GM03348 (cell line): ENCODE results near the gene GAB2.
A peak's percentile ranks its signal among the peaks of the same experiment; 100 is the strongest.

ENCODE experiments used
- DNase-seq: peaks from one replicate; pipeline ENCODE4 v3.0.0; 2012; ENCODE audit warnings: low spot score

The GAB2 gene

DNA sequence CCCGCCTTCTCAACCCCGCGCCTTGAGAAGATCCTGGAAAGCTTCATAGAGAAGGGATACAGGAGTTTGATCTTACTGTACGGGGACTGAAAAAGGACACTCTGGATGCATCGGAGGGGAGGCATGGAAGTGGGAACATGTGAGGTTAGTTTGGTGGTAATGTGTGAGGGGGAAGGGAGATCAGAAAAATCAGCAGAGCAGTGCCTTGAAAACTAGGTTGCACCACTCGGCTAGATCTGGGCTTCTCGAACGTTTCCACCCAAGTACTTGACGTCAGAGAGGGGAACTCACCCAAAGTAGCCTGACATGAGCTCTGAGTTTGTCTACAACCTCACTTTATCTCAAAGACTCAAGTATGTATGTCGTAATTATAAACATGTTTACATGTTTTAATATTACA is 214.4 kb downstream of the GAB2 start:
- no peak for DNase-seq

DNA sequence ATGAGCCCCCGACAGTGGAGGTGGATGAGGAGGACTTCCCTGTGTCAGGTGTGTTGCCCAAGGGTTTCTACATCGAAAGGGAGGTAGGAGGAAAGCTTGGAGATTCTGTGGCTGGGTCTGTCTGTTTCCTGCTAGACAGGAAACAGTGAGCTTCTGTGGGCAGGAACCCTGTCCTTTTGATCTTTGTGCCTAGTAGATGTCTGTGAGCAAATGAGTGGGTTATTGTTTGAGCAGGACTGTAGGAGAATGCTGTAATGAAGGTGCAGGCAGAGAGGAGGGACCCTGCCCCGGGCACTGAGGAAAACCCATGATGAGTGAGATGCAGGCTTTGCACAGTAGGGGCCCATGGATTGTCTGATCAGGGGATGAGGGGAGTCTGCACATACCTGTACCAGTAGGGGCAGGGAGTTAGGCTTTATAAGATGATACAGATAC is 214.9 kb downstream of the GAB2 start:
- DNase-seq, result no peak

DNA sequence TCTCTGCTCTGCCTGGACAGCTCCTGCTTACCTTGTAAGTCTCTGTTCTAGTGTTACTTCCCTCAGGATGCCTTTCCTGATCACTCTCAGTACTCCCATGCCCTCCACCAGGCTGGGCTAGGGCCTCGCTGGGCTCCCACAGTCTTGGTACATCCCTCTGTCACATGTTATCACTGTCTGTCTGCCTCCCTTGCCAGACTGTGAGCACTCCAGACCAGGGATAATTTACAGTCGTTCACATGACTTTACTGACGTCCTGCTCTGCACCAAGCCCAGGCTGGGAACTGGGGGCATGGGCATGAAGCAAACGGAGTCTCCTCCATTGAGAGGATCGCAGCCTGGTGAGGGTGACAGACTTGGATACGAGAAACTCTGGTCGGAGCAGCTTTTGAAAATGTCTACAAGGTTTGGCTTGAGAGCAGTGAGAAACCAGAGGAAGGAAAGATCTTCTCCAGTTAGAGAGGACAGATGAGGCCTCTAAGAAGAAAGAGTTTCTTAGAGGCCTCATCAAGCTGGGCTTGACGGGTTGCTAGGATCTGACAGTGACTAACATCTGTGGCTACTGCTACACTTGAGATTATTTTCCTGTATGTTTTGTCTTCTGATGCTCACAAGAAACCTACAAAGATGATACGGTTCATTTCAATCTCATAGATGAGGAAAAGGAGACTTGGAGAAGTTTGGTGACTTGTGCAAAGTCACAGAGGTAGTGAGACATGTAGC is 216.4 kb downstream of the GAB2 start:
- DNase-seq, result no peak

DNA sequence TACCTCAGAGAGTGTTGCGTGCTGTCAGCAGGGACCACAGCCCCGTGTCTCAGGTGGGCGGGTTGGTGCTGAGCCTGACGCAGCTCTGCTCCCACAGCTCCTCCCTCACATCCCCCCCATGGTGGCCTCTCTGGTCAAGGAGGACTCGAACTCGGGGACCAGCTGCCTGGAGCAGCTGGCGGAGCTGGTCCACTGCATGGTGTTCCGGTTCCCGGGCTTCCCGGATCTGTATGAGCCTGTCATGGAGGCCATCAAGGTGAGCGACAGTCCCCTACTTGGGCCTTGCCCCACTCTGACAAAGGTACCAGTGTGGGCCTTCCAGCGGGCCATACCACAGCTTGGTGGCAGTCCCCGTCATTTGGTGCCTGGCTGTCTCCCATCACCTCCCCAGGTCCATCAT is 217.1 kb downstream of the GAB2 start:
- no peak for DNase-seq

DNA sequence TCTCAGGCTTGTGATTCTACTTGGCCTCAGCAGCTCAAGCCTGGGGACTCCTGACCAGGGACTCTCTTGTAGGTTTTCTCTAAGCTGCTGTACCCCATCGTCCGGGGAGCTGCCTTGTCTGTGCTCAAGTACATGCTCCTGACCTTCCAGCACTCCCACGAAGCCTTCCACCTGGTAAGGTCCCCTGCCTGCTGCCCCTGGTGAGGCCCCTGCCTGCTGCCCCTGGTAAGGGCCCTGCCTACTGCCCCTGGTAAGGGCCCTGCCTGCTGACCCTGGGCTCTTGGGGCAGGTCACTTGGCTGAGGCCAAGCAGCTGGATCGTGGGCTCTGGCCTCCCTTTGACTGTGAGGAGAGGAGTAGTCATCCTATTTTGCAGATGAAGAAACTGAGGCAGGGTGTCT is 217.6 kb downstream of the GAB2 start:
- no peak for DNase-seq

DNA sequence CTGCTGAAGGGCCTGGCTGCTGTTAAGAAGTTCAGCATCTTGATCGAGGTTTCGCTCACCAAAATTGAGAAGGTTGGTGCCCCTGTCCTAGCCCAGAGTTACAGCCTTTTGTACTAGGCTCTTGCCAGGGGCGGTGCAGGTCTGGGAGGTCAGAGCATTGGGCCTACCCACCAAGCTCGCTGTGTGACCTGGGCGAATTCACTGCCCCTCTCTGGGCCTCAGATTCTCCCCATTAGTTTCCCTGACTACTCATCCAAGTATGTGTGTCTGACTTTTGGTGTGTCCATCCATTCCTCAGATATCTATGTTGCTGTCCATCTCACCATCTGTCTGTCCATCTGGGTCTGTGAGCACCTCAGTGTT is 218.0 kb downstream of the GAB2 start:
- no peak for DNase-seq

DNA sequence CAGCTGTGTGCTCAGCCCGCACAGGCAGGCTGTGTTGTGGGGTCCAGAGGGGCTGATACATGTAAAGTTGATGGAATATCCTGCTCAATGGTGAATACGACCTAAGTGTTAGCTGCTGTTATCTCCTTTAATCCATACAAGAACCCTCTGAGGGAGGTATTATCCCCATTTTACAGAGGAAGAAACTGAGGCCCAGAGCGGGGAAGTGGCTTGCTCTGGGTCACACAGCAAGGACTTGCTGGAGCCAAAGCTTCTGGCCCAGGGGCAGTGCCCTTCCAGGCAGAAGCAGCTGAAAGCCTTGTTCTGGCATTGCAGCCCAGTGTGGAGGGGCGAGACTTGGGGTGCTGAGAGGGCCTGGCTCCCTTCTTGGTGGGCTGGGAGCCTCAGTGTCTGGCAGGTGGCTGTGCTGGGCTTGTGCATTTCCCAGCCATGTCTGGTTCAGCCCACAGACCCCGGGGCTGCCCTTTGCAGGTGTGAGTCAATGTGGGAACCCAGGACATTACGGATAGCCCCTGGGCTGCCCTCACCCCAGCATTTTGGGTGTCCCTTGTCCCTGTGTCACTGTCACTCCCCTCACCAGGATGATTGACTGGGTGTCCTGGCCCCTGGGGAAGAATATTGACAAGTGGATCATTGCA is 218.5 kb downstream of the GAB2 start:
- DNase-seq, result no peak

DNA sequence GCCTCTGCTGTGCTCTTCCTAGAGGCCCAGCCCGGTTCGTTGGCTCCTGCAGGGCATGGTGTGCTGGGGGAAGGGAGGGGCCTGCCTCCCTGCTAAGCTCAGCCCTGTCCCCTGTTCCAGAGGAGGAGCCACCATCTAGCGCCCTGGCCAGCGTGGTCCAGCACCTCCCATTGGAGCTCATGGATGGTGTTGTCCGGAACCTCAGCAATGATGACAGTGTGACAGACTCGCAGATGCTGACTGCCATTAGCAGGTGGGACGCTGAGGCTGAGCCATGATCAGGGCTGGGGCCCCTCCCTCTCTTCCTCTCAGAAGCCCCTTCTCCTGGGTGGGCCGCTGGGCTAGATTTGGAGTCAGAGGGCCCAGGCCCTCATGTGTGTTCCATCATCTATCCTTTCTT is 219.8 kb downstream of the GAB2 start:
- DNase-seq, result no peak

DNA sequence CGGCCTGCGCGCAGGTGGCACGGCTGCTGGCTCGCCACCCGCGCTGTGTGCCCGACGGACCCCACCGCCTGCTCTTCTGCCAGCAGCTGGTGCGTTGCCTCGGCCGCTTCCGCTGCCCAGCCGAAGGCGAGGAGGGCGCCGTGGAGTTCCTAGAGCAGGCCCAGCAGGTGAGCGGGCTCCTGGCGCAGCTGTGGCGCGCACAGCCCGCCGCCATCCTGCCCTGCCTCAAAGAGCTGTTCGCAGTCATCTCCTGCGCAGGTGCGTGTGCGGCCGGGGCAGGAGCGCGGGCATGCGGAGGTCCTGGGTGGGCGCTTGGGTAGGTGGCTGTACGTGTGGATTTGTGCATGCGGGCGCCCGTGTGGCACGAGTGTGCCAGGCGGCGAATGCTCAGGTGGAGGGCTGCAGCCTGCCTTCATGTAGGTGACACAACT is 220.9 kb downstream of the GAB2 start:
- DNase-seq, result no peak

DNA sequence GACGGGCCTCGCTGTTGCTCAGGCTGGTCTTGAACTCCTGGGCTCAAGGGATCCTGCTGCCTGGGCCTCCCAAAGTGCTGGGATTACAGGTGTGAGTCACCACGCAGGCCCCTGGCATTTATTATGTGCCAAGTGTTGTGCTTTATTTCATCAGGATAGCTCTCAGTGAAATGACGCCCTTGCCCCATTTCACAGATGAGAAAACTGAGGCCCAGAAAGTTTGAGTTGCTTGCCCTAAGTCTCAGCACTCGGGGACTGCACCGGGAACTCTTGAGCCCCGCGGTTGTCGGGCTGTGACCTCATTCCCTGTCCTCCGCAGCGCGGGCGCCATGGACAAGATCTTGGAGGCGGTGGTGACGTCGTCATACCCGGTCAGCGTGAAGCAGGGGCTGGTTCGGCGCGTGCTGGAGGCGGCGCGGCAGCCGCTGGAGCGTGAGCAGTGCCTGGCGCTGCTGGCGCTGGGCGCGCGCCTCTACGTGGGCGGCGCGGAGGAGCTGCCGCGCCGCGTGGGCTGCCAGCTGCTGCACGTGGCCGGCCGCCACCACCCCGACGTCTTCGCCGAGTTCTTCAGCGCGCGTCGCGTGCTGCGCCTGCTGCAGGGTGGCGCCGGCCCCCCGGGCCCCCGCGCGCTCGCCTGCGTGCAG is 221.6 kb downstream of the GAB2 start:
- DNase-seq, result no peak

DNA sequence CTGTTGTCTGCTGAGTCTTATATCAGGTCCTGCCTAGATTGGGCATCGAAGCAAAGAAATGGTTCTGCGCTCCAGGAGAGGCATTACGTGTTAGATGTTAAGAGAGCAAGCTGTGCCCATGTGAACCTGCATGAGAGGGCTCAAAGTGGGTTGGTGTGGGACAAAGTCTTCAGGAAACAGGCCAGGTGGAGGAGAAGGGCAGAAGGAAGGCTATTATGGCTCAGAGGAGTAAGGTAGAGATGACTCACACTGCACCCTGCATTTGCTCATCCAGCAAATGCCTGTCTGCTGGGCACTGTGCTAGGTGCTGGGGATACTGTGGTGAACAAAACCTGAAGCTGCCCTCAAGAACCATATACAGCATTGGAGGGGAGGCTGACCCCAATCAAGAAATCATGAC is 223.1 kb downstream of the GAB2 start:
- no peak for DNase-seq

DNA sequence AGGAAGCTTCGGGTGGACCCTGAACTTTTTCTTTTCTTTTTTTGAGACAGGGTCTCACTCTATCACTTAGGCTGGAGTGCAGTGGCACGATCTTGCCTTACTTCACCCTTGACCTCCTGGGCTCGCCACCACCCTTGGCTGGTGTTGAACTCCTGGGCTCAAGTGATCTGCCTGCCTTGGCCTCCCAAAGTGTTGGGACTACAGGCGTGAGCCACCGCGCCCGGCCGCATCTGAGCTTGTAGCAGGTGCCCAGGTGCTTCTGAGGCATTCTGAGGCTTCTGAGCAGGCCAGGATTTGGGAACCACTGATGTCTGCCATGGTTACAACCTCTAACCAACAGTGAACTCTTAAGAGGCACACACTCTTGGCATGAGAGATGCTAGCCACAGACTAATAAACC is 223.8 kb downstream of the GAB2 start:
- DNase-seq, result no peak

DNA sequence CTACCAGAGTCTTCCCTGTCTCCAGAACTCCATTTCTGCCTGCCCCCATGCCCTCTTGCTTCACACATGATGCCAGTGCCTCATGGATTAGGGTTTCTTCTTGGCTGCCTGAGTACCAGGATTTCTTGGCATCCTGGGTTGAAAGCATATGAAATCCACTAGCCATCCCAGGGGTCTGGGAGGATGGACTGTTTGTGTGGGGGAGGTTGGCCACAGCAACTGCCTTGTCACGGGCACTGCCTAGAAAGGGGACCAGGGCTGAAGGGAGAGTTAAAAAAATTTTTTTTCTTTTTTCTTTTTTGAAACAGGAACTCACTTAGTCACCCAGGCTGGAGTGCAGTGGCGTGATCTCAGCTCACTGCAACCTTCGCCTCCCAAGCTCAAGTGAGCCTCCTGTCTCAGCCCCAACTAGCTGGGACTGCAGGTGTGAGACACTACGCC is 224.7 kb downstream of the GAB2 start:
- DNase-seq, result peak; percentile 28

DNA sequence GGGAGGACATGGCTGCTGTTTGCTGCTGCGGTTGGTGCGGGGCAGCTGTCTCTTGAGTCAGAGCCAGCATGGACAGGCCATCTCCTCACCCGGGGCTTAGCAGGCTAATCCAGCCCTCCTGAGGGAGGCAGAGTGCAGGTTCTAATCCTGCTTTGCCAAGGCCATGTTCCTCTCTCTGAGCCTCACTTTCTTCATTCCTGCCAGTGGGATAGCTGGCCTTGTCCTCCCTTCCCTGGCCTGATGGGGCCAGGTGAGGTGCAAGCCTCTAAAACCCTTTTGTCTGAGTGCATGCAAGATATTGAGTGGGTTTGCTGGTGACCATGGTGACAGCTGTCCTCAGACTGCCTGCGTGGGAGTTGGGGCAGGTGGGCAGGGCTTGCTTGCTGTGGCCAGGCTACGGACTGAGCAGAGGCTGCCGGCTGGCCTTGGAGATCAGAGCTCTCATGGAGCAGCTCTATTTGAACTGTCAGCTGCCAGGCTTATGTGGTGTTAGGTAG is 225.3 kb downstream of the GAB2 start:
- DNase-seq, result no peak

DNA sequence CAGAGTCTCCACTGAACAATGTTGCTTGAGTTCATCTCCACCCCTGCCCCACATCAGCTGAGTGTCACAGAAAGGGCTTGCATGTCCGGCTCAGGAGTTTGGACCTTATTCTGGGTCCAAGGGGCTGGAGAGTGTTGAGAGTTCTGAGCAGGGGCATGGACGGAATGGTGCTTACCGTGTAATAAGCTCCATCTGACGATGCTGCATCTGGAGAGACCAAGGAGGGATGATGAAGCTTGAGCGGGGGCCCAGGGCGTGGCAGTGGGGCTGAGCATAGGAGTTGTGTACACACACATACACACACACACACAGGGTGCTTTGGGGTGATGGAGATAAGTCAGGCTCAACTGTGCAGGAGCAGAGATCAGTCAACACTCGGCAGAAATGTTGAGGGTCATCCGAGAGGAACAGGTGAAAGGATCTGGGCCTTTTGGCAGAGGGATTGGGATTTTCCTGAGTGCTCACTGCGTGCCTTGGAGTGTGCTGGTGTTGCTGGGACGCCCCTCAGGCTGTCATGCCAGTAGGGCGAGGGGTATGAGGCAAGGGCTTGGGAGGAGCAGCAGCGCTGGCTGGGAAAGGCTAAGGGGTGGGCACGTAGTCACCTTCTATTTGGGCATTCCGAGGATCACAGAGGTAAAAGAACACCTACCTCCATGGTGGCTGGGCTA is 226.6 kb downstream of the GAB2 start:
- no peak for DNase-seq

DNA sequence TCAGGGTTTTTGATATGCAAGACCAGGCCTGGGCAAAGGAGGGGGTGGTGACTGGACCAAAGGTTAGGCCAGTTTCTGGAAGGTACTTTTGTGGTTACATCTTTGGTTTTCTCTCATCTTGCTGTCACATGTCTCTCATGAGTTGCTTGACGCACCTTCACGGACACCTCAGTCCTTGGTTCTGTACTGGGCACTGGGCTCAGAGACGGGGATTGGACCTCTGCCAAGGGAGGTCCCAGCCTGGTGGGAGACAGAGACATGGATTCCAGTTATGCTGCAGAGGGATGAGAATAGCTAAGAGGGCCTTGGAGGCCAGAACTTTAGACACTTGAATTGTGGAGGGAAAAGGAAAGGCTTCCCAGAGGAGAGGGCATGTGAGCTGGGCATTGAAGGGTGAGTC is 227.2 kb downstream of the GAB2 start:
- no peak for DNase-seq

DNA sequence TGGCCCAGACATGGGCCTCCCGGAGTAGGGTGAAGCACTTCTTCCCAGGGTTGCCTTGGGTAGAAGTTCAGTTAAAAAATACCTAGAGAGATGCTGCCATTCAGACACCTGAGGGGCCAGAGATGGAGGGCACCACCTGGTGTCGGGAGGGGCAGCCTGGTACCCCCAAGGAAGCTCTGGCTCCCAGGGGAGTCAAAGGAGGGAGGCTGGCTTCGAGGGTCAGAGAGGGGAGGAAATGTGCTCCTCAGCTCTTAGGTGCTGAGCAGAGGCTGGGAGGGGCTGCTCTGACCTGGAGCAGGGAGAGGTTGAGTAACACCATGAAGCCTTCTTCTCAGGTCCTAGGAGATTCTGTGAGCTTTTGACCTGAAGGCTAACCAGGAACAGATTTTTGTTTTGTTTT is 227.8 kb downstream of the GAB2 start:
- no peak for DNase-seq

DNA sequence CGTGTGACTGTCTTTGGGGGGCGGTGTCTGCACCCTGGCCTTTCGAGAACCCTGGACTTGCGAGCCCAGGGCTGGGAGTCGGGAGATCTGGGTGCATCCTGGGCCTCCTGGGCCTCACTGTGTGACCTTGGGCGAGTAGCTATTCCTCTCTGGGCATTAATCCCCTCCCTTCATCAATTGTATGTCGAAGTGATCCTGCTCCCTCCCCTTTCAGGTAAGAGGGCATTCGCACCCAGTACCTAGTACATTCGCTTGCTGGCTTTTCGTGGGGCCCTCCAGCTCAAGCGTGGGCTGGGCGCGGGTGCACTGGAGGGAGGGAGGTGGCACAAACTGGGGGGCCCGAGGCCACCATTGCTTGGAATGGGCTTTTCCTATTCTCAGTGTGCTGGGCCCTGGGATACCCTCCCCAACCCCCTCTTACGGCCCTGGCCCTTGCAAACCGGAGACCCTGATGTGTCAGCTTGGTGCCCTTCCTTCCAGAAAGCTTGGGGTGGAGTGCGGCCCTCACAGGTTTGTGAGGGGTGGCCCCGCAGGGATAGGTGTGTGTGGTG is 228.4 kb downstream of the GAB2 start:
- DNase-seq, result no peak

DNA sequence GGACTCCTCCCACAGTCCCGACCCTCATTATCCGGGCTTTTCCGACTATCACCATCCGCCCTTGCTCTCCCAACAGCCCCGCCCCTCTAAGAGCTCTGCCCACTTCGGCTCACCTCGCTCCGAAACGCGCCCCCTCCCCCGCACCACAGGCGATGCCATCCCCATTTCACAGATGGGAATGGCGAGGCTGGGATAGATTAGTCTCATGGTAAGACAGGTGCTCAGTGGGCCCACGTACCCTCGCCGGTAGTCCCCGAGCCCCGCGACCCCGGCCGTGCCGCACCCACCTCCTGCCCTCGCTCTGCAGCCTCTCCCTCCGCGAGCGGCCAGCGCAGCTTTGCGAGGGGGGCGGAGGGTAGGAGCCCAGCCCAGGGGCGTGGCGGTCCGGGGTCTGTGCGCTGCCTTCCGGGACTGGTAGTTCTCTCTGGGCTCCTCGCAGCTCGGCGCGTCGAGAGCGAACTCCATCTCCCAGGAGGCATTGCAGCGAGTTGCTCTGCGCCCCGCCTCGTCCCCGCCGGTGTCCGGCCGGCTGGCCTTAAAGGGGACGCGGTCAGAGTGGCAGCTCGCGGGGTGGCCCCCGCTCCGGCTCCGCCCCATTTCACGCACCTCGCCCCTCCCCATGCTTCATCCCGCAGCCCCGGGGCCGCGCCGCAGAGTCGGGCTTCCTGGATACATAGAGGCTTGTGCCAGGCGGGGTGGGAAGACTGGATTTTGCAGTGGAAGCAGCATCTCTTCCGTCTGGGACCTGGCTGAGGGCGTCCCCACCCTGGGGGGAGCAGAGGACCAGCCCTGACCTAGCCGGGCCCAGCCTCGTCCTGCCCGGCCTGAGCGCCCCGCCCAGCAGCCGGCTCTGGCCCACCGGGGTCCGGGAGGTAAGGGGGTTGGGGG is 229.1 kb downstream of the GAB2 start, which contains the start of the genes KCTD21 and USP35:
TSS of gene KCTD21 (minus strand) at position 341 of the 888 bp plus-strand sequence. CDS start 14,072 bp downstream, outside the sequence.
TSS of gene USP35 (plus strand) at position 634 of the 888 bp plus-strand sequence. CDS start 7,327 bp downstream, outside the sequence.
- DNase-seq, result peak; percentile 99

DNA sequence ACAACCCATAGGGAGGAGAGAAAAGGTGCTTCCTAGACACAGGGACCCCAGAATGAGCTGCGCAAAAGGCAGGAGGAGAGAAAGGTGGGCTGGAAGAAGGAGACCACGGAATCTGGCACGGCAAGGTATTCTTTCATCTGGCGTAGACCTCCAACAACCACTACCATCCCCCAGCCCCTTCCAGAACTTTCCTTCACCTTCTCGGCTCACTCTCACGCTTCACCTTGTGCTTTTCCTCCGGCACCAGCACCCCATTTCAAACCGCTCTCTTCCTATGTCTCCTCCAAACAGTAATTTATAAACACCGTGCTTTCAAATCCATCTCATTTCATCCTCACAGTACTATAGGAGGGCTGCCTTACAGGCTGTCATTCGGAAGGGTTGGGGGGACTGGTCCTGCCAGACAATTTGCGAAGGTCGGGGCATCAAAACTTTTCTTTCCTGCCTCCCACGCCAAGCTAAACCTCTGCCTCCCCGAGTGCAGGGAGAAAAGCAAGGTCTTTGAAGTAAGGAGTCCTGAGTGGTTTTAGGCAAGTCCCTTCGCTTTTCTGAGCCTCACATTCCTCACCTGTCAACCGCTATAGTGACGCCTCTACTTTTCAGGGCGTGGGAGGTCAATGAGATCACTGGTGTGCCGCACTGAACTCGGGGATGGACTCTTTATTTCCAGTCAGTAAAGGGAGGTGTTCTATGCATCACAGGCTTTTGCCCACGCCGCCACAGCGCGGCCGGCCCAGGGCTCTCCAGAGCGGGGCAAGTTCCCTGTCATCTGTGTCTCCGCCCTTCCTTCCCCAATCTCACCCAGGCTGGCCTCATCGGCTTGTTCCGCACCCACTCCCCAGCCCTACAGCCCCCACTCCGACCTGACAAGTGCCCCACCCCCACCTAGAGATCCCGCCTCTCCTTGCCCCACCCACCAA is 230.0 kb downstream of the GAB2 start:
- no peak for DNase-seq
